ENCODE results near the gene SPC24.
A peak's percentile ranks its signal among the peaks of the same experiment; 100 is the strongest.
"Not testable (repeated sequence)": the region's sequence is repeated elsewhere in the genome, so short reads cannot be mapped to it uniquely, and the experiment has no call there.

The SPC24 gene

DNA sequence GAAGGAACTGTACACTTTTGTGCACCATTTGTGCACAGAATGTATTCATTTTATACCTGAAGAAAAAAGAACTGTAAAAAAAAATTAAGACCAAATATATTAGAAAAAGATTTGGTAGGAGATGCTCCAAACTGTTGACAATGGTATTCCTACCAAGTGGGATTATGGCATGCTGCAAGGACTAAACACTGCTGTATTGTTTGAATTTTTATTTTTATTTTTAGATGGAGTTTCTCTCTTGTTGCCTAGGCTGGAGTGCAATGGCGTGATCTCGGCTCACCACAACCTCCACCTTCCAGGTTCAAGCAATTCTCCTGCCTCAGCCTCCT is 4.8 kb upstream of the SPC24 start:
- DNase-seq, result not testable (repeated sequence)

DNA sequence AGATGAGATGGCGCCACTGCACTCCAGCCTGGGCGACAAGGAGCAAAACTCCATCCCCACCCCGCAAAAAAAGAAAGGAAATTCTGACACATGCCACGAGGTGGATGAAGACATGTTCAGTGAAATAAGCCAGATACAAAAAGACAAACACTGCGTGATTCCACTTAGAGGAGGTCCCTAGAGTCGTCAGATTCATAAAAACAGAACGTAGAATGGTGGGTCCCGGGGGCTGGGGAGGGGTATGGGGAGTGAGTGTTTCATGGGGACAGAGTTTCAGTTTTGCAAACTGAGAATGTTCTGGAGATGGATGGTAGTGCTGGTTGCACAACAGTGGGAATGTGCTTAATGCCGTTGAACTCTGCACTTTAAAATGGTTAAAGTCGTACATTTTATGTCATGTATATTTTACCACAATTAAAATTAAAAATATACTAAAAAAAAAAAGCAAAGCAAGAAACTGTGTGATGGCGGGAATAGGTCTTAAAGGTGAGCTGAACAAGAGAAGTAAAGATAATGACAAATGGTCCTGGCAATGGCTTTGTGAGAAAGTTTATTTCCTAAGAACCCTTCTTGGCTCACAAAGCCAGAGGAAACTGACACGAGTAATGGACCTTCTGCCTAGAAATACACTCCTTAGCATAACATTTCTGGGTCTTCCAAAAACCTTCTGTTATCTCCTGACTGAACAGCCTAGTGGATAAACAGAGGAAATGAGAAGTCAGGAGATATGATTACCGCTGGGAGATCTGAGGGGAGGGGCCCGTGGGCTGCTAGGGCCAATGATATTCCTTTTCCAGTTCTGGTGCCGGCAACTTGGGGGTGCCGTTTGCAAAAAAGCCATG is 4.2 kb upstream of the SPC24 start:
- no peak for DNase-seq

DNA sequence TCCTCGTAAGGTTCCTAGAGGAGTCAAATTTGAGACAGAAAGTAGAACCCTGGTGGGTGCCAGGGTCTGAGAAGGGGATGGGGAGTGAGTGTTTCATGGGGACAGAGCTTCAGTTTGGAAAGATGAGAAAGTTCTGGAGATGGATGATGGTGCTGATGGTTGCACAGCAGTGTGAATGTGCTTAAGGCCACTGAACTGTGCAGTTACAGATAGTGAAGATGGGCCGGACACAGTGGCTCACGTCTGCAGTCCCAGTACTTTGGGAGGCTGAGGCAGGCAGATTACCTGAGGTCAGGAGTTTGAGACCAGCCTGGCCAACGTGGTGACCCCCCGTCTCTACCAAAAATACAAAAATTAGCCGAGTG is 917 bp downstream of the SPC24 start:
- DNase-seq, result no peak

DNA sequence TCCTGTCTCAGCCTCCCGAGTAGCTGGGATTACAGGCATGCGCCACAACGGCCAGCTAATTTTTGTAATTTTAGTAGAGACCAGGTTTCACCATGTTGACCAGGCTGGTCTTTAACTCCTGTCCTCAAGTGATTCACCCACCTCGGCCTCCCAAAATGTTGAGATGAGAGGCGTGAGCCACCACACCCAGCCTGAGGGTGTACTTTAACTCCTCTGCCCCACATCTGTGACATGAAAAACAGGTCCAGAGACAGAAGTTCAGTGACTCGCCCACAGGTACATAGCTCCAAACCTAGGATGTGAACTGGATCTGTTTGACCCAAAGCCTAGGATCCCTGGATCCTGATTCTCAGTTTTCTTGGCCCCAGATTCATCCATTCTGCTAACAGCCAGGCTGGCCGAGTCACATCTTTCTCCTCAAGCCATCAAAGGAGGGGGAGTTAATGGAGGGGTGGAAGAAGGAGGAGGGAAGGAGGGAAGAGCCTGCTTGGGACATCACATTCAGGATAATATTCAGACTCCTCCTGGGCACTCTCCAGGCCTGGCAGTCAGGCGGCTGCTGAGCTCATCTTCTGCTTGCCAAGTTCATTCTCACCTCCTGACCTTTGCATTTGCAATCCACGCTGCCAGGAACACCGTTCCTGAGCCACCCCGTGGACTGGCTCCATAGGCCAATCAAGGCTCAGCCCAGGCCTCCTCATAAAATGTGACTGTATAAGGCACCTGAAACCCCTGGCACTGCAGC is 3.1 kb downstream of the SPC24 start:
- no peak for DNase-seq

DNA sequence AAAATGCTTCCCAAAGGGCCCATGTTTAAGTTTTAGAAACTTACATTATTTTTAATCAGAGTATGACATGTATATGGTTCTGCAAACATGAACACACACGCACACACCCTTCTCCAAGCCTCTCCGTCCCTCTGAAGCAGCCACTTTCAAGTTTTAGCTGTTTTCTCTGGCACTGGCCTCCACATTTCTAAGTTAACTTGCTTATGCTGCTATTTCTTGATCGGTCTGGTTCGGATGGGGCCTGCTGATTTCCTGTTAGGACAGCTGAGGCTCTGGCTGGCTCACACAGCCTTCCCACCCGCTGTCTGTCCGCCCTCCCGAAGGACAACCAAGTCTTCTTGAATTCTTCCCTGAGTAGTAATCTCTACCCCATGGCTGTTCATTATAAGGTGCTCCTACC is 4.4 kb downstream of the SPC24 start:
- no peak for DNase-seq

DNA sequence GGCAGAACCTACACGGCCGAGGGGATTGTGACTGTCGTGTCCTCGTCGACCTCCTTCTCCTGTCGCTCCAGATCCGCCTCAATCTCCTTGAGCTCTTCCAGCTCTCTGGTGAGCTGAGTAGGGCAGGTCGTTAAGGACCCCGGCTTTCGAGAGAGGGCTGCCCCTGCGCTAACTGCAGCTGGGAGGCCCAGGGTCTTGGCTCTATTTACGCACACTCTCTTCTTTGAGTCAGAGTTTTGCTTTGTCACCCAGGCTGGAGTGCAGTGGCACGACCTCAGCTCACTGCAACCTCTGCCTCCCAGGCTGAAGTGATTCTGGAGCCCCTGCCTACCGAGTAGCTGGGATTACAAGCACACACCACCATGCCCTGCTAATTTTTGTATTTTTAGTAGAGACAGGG is 7.6 kb downstream of the SPC24 start:
- DNase-seq, result no peak

DNA sequence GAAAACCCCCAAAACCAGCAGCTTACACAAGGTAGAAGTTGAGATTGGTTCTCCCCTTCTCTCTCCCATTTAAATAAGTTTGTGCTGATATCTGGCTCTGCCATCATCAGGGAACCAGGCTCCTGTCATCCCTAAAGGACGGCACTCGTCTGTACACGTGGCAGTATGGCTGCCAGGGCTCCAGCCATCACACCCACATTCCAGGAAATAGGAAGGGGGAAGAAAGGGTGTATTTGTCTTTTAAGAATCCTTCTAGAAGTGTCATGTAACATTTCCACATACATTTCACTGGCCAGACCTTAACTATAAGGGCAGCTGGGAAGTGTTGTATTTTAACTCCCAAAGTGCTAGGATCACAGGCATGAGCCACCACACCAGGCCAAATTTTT is 10.1 kb downstream of the SPC24 start:
- no peak for DNase-seq

DNA sequence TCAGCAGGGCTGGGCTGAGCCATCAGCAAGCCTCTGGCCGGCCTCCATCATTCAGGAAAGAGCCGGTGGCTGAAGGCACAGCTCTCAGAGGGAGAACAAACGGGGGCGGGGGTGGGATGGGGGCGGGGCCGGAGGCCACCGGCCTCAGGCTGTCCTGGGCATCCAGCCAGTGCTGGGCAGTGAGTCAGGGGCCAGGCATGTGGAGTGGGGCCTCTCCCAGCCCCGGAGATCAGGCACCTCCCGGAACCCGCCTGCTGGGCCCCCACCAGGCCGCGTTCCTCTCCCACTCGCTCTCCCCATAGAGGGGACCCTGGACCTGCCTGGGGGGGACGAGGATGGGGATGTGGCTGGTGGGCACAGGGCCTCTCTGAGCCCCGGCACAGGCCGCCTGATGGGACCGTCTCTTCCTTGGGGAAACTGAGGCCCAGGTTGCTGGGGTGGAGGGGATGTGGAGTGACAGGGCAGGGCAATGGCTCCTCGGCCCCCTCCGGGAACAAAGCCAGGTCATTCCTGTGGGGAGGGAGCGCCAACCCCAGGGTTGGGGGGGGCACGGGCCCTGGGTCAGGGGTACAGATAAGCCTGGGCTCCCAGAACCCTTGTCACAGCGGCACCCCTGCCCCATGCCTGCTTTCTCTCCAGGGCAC is 12.9 kb downstream of the SPC24 start:
- no peak for DNase-seq

DNA sequence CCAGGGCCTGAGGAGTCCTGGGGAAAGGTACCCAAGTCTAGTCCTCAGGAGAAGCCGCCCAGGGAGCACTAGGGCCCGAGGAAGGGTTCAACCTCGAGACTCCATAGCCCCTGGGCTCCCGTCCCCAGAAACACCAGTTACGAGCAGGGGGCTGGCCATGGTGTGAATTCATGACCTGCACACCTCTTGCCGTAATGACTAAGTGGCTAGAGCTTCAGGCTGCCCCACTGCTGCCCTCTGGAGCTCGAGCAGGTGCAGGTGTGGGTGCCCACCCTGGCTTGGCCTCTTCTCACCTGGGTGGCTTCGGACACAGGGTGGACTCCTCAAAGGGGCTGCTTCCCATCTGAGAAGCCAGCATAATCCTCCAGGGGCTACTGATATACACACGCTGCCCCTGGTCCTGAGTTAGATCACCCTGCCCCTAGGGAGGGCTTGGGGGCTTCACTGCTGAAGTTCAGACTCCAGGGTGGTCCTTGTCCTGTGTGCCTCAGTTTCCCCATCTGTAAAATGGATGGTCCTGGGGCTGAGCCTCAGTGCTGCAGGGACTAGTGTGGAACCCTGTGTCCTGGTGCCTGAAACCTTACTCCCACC is 13.6 kb downstream of the SPC24 start:
- no peak for DNase-seq

DNA sequence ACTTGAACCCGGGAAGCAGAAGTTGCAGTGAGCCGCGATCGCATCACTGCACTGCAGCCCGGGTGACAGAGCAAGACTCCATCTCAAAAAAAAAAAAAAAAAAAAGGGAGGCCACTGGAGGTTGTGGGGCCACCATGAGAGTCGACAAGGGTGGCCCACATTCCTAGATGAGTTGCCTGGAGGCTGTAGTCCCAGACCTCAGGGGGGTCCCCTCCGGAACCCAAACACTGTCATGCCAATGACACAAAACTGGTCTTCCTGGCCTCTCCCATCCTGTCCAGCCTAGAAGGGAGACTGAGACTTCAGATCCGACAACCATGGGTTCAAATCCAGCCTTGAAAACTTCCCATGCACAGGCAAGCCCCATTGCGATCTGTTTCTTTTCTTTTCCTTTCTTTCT is 14.7 kb downstream of the SPC24 start:
- DNase-seq, result no peak

DNA sequence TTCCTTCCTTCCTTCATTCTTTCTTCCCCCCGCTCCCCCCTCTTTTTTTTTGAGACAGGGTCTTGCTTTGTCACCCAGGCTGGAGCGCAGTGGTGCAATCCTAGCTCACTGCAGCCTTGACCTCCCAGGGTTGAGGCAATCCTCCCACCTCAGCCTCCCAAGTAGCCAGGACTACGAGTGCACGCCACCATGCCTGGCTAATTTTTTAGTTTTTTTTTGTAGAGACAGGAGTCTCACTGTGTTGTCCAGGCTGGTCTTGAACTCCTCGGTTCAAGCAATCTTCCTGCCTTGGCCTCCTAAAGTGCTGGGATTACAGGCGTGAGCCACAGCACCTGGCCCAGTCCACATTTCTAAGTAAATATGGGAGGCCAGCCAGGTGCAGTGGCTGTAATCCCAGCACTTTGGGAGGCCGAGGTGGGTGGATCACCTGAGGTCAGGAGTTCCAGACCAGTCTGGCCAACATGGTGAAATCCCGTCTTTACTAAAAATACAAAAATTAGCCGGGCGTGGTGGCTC is 15.5 kb downstream of the SPC24 start:
- not testable (repeated sequence) for DNase-seq

DNA sequence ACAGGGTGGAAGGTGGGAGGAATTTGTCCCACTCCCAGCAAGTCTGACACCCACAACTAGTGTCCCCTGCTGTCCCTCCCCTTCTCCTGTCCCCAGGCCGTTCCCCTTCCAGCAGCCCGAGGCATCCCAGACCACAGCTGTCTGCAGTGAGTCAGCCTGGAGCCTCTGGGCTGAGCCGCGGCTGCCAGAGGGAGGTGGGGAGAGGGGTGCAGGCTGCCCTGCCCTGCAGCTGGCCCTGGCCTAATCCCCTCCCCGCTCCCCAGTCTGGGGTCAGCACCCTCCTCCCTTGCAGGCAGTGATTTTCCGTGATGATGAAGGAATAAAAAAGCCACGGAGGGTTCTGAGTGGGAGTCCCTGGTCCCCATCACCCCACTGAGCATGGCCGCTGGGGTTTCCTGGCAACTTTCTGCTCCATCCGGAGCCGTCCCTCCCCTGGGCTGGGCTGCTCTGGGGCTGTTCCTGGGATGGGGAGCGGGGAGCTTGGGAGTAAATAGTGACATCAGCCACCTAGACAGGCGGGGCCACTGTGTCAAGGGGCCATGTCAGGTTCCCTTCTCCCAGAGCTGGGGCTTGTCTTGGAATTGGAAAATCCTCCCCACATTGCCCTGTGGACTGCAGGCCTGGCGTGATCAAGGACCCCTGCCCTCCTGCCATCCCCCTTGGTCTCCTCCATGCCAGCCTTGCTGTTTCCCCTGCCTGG is 16.8 kb downstream of the SPC24 start:
- no peak for DNase-seq

DNA sequence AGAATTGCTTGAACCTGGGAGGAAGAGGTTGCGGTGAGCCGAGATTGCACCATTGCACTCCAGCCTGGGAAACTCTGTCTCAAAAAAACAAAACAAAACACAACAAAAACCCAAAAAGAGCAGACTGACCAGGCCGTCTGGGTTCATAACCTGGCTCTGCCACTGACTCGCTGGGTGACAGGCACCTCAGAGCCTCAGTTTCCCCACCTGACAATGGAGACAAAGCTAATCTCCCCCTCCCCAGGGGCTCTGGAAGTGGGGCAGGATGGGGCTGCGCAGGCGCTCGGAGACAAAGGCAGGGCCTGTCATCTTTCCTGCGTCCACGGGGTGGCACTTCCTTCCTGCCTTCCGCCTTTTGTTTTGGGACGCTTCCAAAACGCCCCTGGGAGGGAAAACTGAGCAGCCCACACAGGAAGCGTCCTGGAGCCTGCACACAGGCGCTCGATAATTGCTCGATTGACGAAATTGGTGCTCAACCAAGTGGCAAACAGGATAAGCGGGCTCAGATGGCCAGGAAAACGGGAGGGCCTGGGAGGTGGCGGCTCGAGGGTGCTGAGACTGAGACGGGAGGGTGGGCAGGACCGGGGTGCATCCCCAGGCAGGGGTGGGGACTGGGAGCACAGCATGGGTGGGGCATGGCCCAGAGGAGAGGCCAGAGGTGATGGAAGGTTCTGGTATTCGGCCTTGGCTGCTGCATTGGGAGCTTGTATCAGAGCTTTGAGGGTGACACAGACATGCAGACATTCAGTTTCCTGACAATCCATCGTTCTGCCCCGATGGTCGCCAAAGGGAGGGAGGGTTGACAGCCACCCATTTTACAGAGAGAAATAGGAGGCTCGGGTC is 17.8 kb downstream of the SPC24 start:
- peak; percentile 44 for DNase-seq

DNA sequence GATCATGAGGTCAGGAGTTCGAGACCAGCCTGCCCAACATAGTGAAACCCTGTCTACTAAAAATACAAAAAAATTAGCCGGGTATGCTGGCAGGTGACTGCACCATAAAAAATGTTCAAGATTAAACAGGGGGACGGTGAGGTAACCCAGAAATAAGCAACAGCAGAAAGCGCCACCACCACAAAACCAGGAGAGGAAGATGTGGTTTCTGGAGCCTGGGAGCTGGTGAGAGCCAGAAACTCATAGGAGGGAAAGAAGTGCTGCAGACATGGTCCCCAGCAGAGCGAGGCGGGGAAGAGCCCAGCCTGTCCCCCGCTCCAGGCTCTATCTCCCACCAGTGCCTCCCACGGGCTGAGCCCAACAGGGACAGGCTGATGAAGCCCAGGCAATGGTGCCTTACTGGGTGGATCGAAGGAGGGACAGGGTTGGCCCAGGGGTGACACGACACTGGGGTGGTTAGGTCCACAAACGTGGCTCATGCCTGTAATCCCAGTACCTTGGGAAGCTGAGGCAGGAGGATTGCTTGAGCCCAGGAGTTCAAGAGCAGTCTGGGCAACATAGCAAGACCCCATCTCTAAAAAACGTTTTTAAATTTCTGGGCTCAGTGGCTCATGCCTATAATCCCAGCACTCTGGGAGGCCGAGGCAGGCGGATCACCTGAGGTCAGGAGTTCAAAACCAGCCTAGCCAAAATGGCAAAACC is 19.0 kb downstream of the SPC24 start:
- no peak for DNase-seq

DNA sequence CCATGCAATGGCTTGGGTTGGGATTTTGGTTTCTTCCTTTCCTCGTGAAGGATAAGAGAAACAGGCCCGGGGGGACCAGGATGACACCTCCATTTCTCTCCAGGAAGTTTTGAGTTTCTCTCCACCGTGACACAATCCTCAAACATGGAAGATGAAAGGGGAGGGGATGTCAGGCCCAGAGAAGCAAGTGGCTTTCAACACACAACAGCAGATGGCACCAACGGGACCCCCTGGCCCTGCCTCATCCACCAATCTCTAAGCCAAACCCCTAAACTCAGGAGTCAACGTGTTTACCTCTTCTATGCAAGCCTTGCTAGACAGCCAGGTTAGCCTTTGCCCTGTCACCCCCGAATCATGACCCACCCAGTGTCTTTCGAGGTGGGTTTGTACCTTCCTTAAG is 24.1 kb downstream of the SPC24 start:
- DNase-seq, result no peak

DNA sequence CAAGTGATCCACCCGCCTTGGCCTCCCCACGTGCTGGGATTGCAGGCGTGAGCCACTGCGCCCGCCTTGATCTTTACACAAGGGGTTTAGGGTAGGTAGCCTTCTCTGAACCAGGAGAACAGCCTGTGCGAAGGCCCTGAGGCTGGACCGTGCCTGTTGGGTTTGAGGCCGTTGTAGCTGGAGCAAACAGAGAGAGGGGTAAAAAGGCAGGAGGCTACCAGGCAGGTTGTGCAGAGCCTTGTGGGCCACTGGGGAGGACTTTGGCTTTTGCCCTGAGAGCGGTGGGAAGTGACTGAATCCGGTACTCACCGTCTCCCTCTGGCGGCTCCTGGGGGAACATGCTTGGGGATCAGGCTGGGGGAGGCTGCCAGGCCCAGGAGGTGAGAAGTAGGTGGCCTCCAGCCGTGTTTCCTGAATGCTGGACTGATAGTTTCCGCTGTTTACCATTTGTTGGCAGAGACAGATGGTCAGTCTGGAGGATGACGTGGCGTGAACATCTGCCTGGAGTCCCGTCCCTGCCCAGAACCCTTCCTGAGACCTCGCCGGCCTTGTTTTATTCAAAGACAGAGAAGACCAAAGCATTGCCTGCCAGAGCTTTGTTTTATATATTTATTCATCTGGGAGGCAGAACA is 24.6 kb downstream of the SPC24 start:
- peak; percentile 65 for DNase-seq

DNA sequence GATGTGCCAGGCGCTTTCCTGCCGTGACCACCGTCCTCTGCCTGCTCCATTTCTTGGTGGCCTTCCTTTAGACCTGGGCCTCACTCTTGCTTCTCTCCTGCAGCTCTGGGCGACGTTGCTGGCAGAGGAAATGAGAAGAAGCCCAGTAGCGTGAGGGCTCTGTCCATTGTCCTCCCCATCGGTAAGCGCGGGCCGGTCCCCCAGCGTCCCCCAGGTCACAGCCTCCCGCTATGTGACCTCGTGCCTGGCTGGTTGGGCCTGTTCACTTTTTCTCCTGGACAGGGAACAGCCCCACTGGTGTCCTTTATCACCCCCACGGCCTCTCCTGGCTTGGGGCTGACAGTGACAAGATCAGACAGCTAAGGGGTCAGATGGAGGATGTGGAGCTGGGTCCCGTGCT is 27.7 kb downstream of the SPC24 start:
- DNase-seq, result no peak

DNA sequence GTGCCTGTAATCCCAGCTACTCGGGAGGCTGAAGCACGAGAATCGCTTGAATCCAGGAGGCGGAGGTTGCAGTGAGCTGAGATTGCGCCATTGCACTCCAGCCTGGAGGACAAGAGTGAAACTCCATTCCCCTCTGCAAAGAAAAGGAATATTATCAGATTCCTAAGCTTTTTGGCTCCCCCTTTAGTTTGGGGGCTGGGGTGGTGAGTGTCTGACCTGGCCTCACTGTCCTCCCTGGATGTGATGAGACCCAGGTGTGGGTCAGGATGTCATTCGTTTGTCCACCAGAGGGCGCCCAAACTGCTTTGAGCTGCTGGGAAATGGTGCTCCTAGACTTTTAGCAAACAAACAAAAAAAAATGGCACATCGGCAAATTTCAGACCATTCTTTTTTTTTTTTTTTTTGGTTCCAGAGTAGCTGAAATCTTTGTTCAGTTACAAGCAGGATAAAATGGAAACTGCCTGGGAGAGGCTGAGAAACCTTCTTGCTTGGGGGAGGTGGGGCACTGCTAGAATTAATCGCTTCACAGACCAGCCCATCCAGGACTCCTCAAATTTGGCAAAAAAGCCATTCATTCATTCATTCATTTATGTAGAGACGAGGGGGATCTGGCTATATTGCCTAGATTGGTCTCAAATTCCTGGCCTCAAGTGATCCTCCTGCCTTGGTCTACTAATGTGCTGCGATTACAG is 29.4 kb downstream of the SPC24 start:
- peak; percentile 74 for DNase-seq

DNA sequence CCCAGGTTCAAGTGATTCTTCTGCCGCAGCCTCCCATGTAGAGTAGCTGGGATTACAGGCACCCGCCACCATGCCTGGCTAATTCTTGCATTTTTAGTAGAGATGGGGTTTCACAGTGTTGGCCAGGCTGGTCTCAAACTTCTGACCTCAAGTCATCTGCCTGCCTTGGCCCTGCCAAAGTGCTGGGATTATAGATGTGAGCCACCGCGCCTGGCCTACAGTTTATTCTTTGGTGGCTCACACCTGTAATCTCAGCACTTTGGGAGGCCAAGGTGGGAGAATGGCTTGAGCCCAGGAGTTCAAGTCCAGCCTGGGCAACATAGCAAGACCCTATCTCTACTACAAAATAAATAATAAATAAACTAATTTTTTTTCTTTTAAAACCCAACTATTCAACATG is 31.4 kb downstream of the SPC24 start:
- DNase-seq, result not testable (repeated sequence)

DNA sequence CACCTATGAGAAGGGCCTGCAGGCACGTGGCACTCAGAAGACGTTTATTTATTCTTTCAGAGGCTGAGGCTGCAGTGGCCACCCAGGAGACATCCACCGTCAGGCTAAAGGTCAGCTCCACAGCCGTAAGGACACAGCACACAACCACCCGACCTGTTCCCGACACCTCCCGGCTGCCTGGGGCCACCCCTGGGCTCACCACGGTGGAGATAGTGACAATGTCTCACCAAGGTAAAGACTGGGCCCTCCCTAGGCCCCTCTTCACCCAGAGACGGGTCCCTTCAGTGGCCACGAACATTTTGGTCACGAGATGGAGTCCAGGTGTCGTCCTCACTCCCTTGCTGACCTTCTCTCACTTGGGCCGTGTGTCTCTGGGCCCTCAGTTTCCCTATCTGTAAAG is 32.5 kb downstream of the SPC24 start:
- no peak for DNase-seq

All from stimulated activated CD4-positive, alpha-beta T cell treated with anti-CD3 and anti-CD28 coated beads, Interleukin-1b, Interleukin-23, amount 100 ng/mL, for 48 hours (primary cell).